Peyer's patch (tissue), 4 donors: ENCODE data around the gene ITGA5. TPM values are rescaled to one million over a fixed set of nuclear protein-coding genes. Genes with fewer than 3 reads are reported as not detected.

ENCODE experiments used
- DNase-seq, 3 donors: peaks; one replicate each; pipeline ENCODE4 v3.0.0-alpha.2; 2017 to 2019
- H3K27ac ChIP-seq, 4 donors: fragments of 200-600 bp; sonication (generic); one replicate each; pipeline ENCODE4 v1.5.1; 2016 to 2019
- H3K27me3 ChIP-seq, 2 donors: fragments of 200-600 bp; sonication (generic); one replicate each; pipeline ENCODE4 v1.5.1; 2019
- H3K36me3 ChIP-seq, 3 donors: fragments of 200-600 bp; sonication (generic); one replicate each; pipeline ENCODE4 v1.5.1; 2016 to 2019
- H3K4me1 ChIP-seq, 4 donors: fragments of 200-600 bp; sonication (generic); one replicate each; pipeline ENCODE4 v1.5.1; 2016 to 2019
- H3K4me3 ChIP-seq, 4 donors: fragments of 200-600 bp; sonication (generic); 1 replicate in 3 of 4; 2 replicates in 1 of 4; pipeline ENCODE4 v1.5.1; 2016 to 2019; ENCODE audit warnings: mild to moderate bottlenecking in 1 of 4
- H3K9me3 ChIP-seq, 4 donors: fragments of 200-600 bp; sonication (generic); one replicate each; pipeline ENCODE4 v1.5.1; 2016 to 2019; ENCODE audit warnings: mild to moderate bottlenecking in 1 of 4
- CTCF ChIP-seq, 6 experiments: fragments of 450-650 bp in 4 of 6; fragments of 200-600 bp in 2 of 6; sonication (generic) in 1 of 6; IDR thresholded peaks; one replicate each; pipeline ENCODE4 v1.5.1; 2017 to 2019; ENCODE audit warnings: antibody characterized with exemption in 6 of 6, mild to moderate bottlenecking in 3 of 6, moderate library complexity in 1 of 6
- POLR2A ChIP-seq, 2 donors: fragments of 450-650 bp; IDR thresholded peaks; one replicate each; pipeline ENCODE4 v1.5.1; 2017; ENCODE audit warnings: antibody characterized with exemption in 2 of 2, mild to moderate bottlenecking in 2 of 2, moderate library complexity in 2 of 2
- total RNA-seq, 4 donors: library from RNA; depleted of rRNA; stranded (reverse); fragments of >200 nt; gene quantifications; one replicate each; pipeline ENCODE4 v1.1.0, GENCODE V29; 2016

ITGA5 gene
- total RNA-seq, 4 donors from 2014 or later: 21.0 to 78.4 (median 44.5) TPM

DNA sequence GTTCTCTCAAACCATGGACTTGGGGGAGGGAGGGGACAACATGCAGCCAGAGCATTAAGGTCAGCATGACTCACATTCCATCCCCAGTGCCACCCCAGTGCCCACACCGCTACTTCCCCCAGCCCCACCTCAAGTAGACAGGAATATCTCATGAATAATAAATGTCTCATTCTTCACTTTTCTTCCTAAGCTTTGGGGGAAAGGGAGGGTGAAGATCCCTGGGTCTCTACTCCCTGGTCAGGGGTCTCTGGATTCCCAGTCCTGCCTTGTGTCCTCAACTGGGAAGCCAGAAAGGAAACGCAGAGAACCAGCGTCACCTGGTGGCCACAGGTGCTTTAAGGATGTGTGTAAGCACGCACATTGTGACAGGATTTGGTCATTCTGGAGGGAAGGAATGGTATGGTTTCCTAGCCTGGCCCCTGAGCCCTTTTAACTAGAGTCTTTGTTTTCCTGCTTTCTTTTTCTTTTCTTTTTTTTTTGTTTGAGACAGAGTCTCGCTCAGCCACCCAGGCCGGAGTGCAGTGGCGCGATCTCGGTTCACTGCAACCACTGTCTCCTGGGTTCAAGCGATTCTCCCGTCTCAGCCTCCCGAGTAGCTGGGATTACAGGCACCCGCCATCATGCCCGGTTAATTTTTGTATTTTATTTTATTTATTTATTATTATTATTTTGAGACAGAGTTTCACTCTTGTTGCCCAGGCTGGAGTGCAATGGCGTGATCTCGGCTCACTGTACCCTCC is 58.2 kb downstream of the ITGA5 start:
- Histone ChIP-seq H3K9me3 (no peaks in the 10 kb centered on the region), H3K36me3 (no peaks in the 10 kb centered on the region), H3K4me3 (no peak overlapping the region), H3K27ac (no peak overlapping the region), H3K4me1 (peaks cover 0 to 18% (median 0%) of the 10 kb centered on the region in 4 donors), H3K27me3 (no peaks in the 10 kb centered on the region)
- TF ChIP-seq POLR2A (IDR thresholded peaks at IDR 0.05): no peak
- TF ChIP-seq CTCF (IDR thresholded peaks at IDR 0.05): peak; percentile 26 to 83 (median 72)
- DNase-seq: peak; percentile 70 to 90 (median 83)

DNA sequence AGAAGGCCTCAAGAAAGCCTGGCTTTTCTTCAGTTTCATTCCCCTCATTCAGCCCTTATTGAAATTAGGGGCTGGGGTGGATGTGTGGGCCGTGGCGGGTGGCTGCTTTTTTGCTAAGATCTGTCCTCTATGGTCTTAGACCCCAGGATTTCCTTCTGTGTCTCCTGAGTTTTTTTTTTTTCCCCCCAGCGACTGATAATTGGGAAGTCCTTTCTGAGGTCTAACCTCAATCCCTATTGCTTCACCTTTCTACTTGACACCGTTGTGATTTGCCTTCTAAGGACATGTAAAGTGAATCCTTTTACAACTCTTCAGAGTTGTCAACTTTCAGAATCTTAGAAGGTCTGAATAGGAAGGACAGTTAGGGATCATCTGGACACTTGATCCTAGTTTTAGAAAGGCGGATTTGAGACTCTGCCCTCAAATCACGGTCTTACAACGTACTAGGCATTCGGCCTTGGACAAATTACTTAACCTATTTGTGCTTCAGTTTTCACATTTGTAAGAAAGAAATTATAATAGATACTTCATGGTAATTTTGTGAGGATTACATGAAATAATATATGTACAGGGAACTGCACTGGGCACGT is 59.2 kb downstream of the ITGA5 start:
- H3K27me3 ChIP-seq: no peaks in the 10 kb centered on the region
- H3K9me3 ChIP-seq: no peaks in the 10 kb centered on the region
- H3K27ac ChIP-seq: peak overlapping the region; percentile 62 to 77 (median 73)
- TF ChIP-seq POLR2A (IDR thresholded peaks at IDR 0.05) (no peak), CTCF (IDR thresholded peaks at IDR 0.05) (no peak)
- H3K4me3 ChIP-seq: peak overlapping the region; percentile 47 to 65 (median 57)
- H3K4me1 ChIP-seq: peaks cover 0 to 18% (median 0%) of the 10 kb centered on the region in 4 donors
- DNase-seq: no peak
- H3K36me3 ChIP-seq: no peaks in the 10 kb centered on the region

DNA sequence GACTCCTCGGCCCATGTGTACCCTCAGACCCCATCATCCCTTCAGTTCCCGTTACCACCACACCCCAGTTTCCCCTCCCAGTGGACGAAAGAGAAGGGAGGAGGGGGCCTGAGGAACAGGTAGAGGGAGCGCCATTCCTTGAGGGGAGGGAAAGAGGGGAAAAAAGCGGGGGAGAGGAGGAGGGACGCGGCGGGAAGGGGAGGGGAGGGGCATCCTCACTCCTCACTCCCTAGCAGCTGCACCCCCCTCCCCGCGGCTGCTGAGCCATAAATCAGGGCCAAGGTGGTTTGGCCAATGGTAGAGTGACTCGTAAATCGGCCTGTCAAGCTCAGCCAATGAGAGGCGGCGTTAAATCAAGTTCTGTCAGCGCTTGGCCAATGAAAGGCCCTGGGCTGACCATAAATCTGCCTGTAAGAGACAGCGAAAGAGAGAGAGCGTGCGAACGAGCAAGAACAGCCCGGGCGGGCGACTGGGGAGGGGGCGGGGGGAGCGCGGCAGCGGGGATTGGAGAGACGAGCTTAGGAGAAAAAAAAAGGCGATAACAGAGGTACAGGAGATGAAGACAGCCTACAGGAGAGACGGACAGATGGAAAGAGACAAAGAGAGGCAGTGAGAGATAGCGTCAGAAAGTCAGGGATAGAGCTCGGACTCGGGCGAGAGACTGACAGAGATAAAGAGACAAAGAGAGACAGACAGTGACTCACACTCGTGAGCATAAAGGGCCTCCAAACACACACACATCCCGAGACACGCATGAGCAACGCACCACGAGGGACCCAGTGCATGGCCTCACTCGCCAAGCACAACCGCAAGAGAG is 59.9 kb downstream of the ITGA5 start:
- H3K4me1 ChIP-seq: peaks cover 0 to 18% (median 0%) of the 10 kb centered on the region in 4 donors

GRCh38 chr12:54358191-54358944 is 60.7 kb downstream of the ITGA5 start:
- DNase-seq: peak in 1 of 3 donors; percentile 33
- H3K4me3 ChIP-seq: peak overlapping the region; percentile 47 to 65 (median 57)

More for the DNA sequence above, 59.9 kb downstream of the ITGA5 start:
- Histone ChIP-seq H3K36me3 (no peaks in the 10 kb centered on the region), H3K27me3 (no peaks in the 10 kb centered on the region), H3K27ac (peak overlapping the region; percentile 62 to 77 (median 73)), H3K9me3 (no peaks in the 10 kb centered on the region), H3K4me3 (peak overlapping the region; percentile 47 to 65 (median 57))
- peak; percentile 92 to 98 (median 97) for DNase-seq
- TF ChIP-seq CTCF (IDR thresholded peaks at IDR 0.05) (peak in 1 of 6 experiments; percentile 14), POLR2A (IDR thresholded peaks at IDR 0.05) (no peak)

More at GRCh38 chr12:54358191-54358944, 60.7 kb downstream of the ITGA5 start:
- no peaks in the 10 kb centered on the region for H3K27me3 ChIP-seq
- H3K36me3 ChIP-seq: no peaks in the 10 kb centered on the region
- TF ChIP-seq CTCF (IDR thresholded peaks at IDR 0.05) (no peak), POLR2A (IDR thresholded peaks at IDR 0.05) (no peak)
- peaks cover 0 to 18% (median 0%) of the 10 kb centered on the region in 4 donors for H3K4me1 ChIP-seq
- peak overlapping the region; percentile 62 to 77 (median 73) for H3K27ac ChIP-seq
- H3K9me3 ChIP-seq: no peaks in the 10 kb centered on the region
